A673 (cell line): ENCODE measurements around the gene PDCD6IP. TPM values are rescaled to one million over a fixed set of nuclear protein-coding genes. Genes with fewer than 3 reads are reported as not detected.
"Not testable (repeated sequence)": the region's sequence is repeated elsewhere in the genome, so short reads cannot be mapped to it uniquely, and the experiment has no call there.

Experiments
- BruUV-seq: library from RNA; stranded (reverse); fragments of 400-500 nt; replicated peaks from 2 replicates; lab custom pipeline; 2021; lab: Mats Ljungman, UMichigan
- CTCF ChIA-PET: fragments of 300-600 bp; sonication (Branson Sonifier 250); formaldehyde crosslinking; loops from one replicate; lab custom pipeline; 2022; ENCODE audit warnings: antibody characterized with exemption; lab: Charles Lee
- POLR2A ChIA-PET: fragments of 300-600 bp; sonication (Branson Sonifier 250); formaldehyde crosslinking; loops from one replicate; lab custom pipeline; 2022; ENCODE audit warnings: antibody characterized with exemption; ENCODE audit not compliant: low non-redundant PET; lab: Charles Lee
- DNase-seq: peaks from one replicate; pipeline ENCODE4 v3.0.0-alpha.2; 2015; ENCODE audit warnings: low spot score
- H3K27ac ChIP-seq: fragments of 200-600 bp; sonication (generic); 2 replicates; pipeline ENCODE4 v1.5.1; 2016; ENCODE audit warnings: mixed run types, low read depth, mild to moderate bottlenecking, mixed read lengths, antibody characterized with exemption, low read length; ENCODE audit not compliant: poor library complexity, severe bottlenecking
- H3K27me3 ChIP-seq: fragments of 200-600 bp; sonication (generic); replicated peaks from 2 replicates; pipeline ENCODE4 v1.6.1; 2017; ENCODE audit warnings: mixed run types, low read depth, mild to moderate bottlenecking, mixed read lengths, antibody characterized with exemption, low read length; ENCODE audit not compliant: insufficient read depth, poor library complexity
- H3K36me3 ChIP-seq: fragments of 200-600 bp; sonication (generic); 2 replicates; pipeline ENCODE4 v1.6.1; 2016; ENCODE audit warnings: mixed run types, mild to moderate bottlenecking, mixed read lengths, antibody characterized with exemption, low read length; ENCODE audit not compliant: insufficient read depth, poor library complexity, severe bottlenecking
- H3K4me1 ChIP-seq: fragments of 200-600 bp; sonication (generic); 2 replicates; pipeline ENCODE4 v1.6.1; 2017; ENCODE audit warnings: mixed run types, mild to moderate bottlenecking, mixed read lengths, antibody characterized with exemption, low read length; ENCODE audit not compliant: insufficient read depth, poor library complexity, severe bottlenecking
- H3K4me3 ChIP-seq: fragments of 200-600 bp; sonication (generic); 2 replicates; pipeline ENCODE4 v1.5.1; 2016; ENCODE audit warnings: low read depth, mixed run types, mild to moderate bottlenecking, mixed read lengths, low read length; ENCODE audit not compliant: poor library complexity, severe bottlenecking
- H3K9me3 ChIP-seq: fragments of 200-600 bp; sonication (generic); 2 replicates; pipeline ENCODE4 v1.6.1; 2016; ENCODE audit warnings: mixed run types, low read depth, mild to moderate bottlenecking, mixed read lengths, antibody characterized with exemption, low read length; ENCODE audit not compliant: poor library complexity, severe bottlenecking
- EZH2 ChIP-seq: fragments of 200-600 bp; sonication (generic); IDR thresholded peaks from 2 replicates; pipeline ENCODE4 v1.6.1; 2017; ENCODE audit warnings: borderline replicate concordance, low read depth, mild to moderate bottlenecking, mixed read lengths, antibody characterized with exemption, low read length; ENCODE audit not compliant: poor library complexity, severe bottlenecking
- intact Hi-C: fragments of 100-400 bp; cut with micrococcal nuclease; formaldehyde crosslinking; loops from one replicate; pipeline ENCODE4 v1.10.0; 2022; ENCODE audit not compliant: unreplicated experiment
- total RNA-seq: library from RNA; stranded (reverse); gene quantifications from 2 replicates; pipeline ENCODE4 v1.2.3, GENCODE V29; 2021
- TF ChIP-seq, protein P1 (sequence below): fragments of 300-800, 200-600 bp; sonication (generic); conservative IDR thresholded peaks from 2 replicates; pipeline ENCODE4 v1.5.1; 2017; ENCODE audit warnings: low read depth, mild to moderate bottlenecking, antibody characterized with exemption, low read length, moderate library complexity, mixed read lengths

The PDCD6IP gene
- total RNA-seq, 1 experiment from 2014 or later: 230 TPM

DNA sequence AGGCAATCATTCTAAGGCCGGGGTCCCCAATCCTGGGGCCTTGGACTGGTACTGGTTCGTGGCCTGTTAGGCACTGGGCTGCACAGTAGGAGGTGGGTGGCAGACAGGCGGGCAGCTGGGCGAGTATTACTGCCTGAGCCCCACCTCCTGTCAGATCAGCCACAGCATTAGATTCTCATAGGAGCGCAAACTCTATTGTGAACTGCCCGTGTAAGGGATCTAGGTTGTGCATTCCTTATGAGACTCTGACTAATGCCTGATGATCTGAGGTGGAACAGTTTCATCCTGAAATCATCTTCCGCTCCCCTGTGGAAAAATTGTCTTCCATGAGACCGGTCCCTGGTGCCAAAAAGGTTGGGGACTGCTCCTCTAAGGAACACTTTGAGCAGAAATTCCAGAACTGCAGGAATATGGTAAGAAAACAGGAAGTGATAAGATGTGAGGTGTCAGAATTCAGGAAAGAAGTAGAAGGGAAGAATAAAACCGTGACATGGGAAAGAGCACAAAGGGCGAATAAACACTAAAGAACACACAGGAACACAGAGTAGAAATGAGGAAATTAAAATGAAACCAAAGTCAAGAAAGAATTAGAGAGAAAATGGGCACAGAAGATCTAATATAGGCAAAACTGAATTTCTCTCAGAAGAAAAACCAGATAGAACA lies 57.6 kb downstream of the PDCD6IP start:
- Histone ChIP-seq H3K9me3 (no peaks in the 10 kb centered on the region), H3K4me1 (no peaks in the 10 kb centered on the region), H3K27me3 (no peaks in the 10 kb centered on the region), H3K4me3 (no peak overlapping the region), H3K27ac (no peak overlapping the region), H3K36me3 (peaks cover 18% of the 10 kb centered on the region)
- DNase-seq: no peak
- no peak for TF ChIP-seq EZH2
- TF ChIP-seq, protein P1, sequence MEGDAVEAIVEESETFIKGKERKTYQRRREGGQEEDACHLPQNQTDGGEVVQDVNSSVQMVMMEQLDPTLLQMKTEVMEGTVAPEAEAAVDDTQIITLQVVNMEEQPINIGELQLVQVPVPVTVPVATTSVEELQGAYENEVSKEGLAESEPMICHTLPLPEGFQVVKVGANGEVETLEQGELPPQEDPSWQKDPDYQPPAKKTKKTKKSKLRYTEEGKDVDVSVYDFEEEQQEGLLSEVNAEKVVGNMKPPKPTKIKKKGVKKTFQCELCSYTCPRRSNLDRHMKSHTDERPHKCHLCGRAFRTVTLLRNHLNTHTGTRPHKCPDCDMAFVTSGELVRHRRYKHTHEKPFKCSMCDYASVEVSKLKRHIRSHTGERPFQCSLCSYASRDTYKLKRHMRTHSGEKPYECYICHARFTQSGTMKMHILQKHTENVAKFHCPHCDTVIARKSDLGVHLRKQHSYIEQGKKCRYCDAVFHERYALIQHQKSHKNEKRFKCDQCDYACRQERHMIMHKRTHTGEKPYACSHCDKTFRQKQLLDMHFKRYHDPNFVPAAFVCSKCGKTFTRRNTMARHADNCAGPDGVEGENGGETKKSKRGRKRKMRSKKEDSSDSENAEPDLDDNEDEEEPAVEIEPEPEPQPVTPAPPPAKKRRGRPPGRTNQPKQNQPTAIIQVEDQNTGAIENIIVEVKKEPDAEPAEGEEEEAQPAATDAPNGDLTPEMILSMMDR: no peak
- BruUV-seq: no TSS peak
- ChIA-PET POLR2A (no interaction called here), CTCF (interaction anchor here (0.6 kb wide), 1 partner anchor 28 kb away, joined by 3 read pairs; no protein-coding TSS in a partner anchor)
- intact Hi-C loops: no loop called here

DNA sequence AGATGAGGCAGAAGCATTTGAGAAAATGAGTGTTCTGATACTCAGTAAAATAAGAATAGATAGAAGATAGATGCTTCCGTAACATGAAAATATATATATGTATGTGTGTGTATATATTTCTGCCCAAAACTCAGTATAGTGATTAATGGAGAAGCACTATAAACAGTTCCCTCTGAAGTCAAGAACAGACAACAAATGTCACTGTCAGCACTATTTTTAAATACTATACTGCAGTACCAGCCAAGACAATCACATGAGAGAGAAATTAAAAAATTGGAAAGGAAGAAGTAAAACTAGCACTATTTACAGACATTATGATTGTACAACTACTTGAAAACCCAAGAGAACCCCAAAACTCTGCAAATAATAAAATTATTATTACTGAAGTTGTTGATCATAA lies 59.3 kb downstream of the PDCD6IP start:
- POLR2A ChIA-PET, H3K4me1 ChIP-seq, CTCF ChIA-PET, H3K9me3 ChIP-seq, DNase-seq, BruUV-seq, intact Hi-C loops, H3K27ac ChIP-seq, H3K4me3 ChIP-seq, H3K27me3 ChIP-seq: not testable (repeated sequence)
- peaks cover 26% of the 10 kb centered on the region for H3K36me3 ChIP-seq

DNA sequence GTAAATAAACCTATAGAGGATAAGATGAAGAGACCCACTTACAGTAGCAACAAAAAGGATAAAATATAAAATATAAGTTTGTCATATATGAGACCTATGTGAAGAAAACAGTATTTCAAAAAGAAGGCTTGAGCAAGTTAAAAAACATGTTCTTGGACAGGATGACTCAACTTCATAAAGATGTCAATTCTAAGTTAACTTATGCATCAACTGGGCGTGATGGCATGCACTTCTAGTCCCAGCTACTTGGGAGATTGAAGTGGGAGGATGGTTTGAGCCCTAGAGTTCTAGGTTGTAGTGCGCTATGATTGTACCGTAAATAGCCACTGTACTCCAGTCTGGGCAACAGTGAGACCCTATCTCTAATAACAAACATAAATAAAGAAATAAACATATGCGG lies 59.7 kb downstream of the PDCD6IP start:
- no peak for TF ChIP-seq EZH2
- TF ChIP-seq, protein P1: no peak
- Histone ChIP-seq H3K4me1 (no peaks in the 10 kb centered on the region), H3K4me3 (no peak overlapping the region), H3K9me3 (no peaks in the 10 kb centered on the region), H3K27me3 (no peaks in the 10 kb centered on the region), H3K36me3 (peaks cover 27% of the 10 kb centered on the region), H3K27ac (no peak overlapping the region)
- POLR2A ChIA-PET: no interaction called here
- no peak for DNase-seq
- BruUV-seq: no TSS peak
- CTCF ChIA-PET: no interaction called here
- intact Hi-C loops: no loop called here
